SK-N-MC (cell line): ENCODE measurements around the gene OR4C6.

ENCODE experiments used
- EZH2 ChIP-seq: fragments of 200-600 bp; sonication (generic); IDR thresholded peaks from one replicate; pipeline ENCODE4 v1.6.1; 2017; ENCODE audit warnings: antibody characterized with exemption
- FOXP2 ChIP-seq: optimal IDR thresholded peaks from 2 replicates; pipeline ENCODE3; 2011; ENCODE audit warnings: mild to moderate bottlenecking, moderate library complexity; ENCODE audit not compliant: insufficient read depth; ENCODE audit errors: extremely low read length, control extremely low read depth
- POLR2AphosphoS5 ChIP-seq: IDR thresholded peaks from 2 replicates; pipeline ENCODE4 v1.6.1; 2012; ENCODE audit warnings: mild to moderate bottlenecking, low read depth, low read length, borderline replicate concordance

GRCh38 chr11:55652560-55652959, 9.4 kb upstream of the OR4C6 start:
- TF ChIP-seq POLR2AphosphoS5 (no peak), EZH2 (no peak), FOXP2 (no peak)
